ENCODE data around the gene STXBP5. TPM values are rescaled to one million over a fixed set of nuclear protein-coding genes. Genes with fewer than 3 reads are reported as not detected.
A peak's percentile ranks its signal among the peaks of the same experiment; 100 is the strongest.

Gene STXBP5
- total and polyA plus RNA-seq, 4 donors, result 1.9 to 8.9 (median 4.8) TPM

DNA sequence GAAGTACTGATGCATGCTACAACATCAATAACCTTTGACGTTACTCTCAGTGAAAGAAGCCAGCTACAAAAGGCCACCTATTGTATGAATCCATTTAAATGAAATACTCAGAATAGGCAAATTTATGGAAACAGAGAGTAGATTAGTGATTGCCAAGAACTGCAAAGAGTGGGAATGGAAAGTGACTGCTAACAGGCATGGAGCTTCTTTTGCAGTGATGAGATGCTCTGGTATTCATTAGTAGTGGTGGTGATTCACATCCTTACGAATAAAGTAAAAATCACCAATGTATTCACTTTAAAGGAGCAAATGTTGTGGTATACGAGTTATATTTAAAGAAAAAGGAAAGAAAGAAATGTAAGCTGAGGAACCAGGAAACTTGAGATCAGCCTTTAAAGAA, 177.5 kb downstream of the STXBP5 start:
- Histone ChIP-seq H3K36me3 (ENCODE audit: control insufficient read depth in 4 of 4, insufficient read depth in 3 of 4, low read depth in 1 of 4, low read length in 3 of 4) (peaks cover 0 to 7% (median 1%) of the 10 kb centered on the region in 4 donors), H3K9ac (ENCODE audit: low read depth in 1 of 2, low read length in 2 of 2) (no peak overlapping the region)
- TF ChIP-seq GABPA (IDR thresholded peaks at IDR 0.05 in 1 of 2, conservative IDR thresholded peaks at IDR 0.05 in 1 of 2) (no peak), JUND (IDR thresholded peaks at IDR 0.05) (no peak), NR2F2 (IDR thresholded peaks at IDR 0.05) (no peak), SP1 (IDR thresholded peaks at IDR 0.05) (no peak)
- TF ChIP-seq, protein P1, sequence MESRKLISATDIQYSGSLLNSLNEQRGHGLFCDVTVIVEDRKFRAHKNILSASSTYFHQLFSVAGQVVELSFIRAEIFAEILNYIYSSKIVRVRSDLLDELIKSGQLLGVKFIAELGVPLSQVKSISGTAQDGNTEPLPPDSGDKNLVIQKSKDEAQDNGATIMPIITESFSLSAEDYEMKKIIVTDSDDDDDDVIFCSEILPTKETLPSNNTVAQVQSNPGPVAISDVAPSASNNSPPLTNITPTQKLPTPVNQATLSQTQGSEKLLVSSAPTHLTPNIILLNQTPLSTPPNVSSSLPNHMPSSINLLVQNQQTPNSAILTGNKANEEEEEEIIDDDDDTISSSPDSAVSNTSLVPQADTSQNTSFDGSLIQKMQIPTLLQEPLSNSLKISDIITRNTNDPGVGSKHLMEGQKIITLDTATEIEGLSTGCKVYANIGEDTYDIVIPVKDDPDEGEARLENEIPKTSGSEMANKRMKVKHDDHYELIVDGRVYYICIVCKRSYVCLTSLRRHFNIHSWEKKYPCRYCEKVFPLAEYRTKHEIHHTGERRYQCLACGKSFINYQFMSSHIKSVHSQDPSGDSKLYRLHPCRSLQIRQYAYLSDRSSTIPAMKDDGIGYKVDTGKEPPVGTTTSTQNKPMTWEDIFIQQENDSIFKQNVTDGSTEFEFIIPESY (IDR thresholded peaks at IDR 0.05), result no peak

DNA sequence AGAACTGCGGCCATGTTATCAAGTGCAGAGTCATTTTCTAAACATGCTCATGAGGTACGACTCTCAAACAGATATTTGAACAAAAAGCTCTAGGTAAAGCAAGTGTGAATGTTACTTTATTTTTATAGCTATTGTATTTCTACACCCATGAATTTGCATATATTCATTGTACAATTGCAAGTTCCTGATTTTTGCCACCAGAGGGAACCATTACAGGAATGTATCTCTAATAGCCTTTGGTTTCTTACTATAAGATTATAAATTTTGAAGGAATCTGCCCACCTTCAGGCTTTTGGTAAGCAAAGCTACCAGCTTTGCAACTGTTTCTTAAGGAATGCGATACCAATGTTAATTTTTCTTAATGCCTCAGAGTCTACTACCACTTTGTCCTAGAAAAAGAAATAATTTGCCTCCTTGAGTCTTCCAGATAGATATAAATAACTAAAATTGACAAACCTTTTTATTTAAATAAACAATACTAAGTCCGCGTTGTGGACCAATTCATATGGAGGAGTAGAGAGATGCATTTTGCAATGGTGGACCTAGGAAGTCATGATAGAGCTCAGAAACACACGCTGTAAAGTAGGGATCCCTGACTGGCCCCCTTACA, 178.8 kb downstream of the STXBP5 start:
- no peaks in the 10 kb centered on the region for H3K9me3 ChIP-seq (ENCODE audit: control insufficient read depth in 4 of 4, low read length in 3 of 4)
- H3K27me3 ChIP-seq (ENCODE audit: control insufficient read depth in 4 of 4, insufficient read depth in 4 of 4, low read length in 3 of 4), result no peaks in the 10 kb centered on the region
- H3K36me3 ChIP-seq (ENCODE audit: control insufficient read depth in 4 of 4, insufficient read depth in 3 of 4, low read depth in 1 of 4, low read length in 3 of 4), result peaks cover 0 to 7% (median 1%) of the 10 kb centered on the region in 4 donors
- H3K4me3 ChIP-seq (ENCODE audit: low read depth in 1 of 3, low read length in 3 of 3), result no peak overlapping the region
- no peak for DNase-seq (ENCODE audit: low spot score)
- no peak overlapping the region for H3K9ac ChIP-seq (ENCODE audit: low read depth in 1 of 2, low read length in 2 of 2)
- 97% methylated on average over 6 of the region's 6 CpGs for WGBS
- TF ChIP-seq, protein P1 (IDR thresholded peaks at IDR 0.05), result no peak
- no peak for TF ChIP-seq SP1 (IDR thresholded peaks at IDR 0.05)
- TF ChIP-seq, protein P2, sequence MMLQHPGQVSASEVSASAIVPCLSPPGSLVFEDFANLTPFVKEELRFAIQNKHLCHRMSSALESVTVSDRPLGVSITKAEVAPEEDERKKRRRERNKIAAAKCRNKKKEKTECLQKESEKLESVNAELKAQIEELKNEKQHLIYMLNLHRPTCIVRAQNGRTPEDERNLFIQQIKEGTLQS (IDR thresholded peaks at IDR 0.05), result no peak
- no peak for TF ChIP-seq GABPA (IDR thresholded peaks at IDR 0.05 in 1 of 2, conservative IDR thresholded peaks at IDR 0.05 in 1 of 2)
- peak; percentile 27 to 46 for TF ChIP-seq RAD21 (IDR thresholded peaks at IDR 0.05)
- TF ChIP-seq, protein P3, sequence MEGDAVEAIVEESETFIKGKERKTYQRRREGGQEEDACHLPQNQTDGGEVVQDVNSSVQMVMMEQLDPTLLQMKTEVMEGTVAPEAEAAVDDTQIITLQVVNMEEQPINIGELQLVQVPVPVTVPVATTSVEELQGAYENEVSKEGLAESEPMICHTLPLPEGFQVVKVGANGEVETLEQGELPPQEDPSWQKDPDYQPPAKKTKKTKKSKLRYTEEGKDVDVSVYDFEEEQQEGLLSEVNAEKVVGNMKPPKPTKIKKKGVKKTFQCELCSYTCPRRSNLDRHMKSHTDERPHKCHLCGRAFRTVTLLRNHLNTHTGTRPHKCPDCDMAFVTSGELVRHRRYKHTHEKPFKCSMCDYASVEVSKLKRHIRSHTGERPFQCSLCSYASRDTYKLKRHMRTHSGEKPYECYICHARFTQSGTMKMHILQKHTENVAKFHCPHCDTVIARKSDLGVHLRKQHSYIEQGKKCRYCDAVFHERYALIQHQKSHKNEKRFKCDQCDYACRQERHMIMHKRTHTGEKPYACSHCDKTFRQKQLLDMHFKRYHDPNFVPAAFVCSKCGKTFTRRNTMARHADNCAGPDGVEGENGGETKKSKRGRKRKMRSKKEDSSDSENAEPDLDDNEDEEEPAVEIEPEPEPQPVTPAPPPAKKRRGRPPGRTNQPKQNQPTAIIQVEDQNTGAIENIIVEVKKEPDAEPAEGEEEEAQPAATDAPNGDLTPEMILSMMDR (IDR thresholded peaks at IDR 0.05; ENCODE audit: low read depth, low read length, missing input control), result peak; percentile 46
- no peaks in the 10 kb centered on the region for H3K4me1 ChIP-seq (ENCODE audit: control insufficient read depth in 4 of 4, insufficient read depth in 4 of 4, low read length in 3 of 4)
- no peak overlapping the region for H3K27ac ChIP-seq (ENCODE audit: low read depth in 1 of 2, low read length in 2 of 2)

More for the DNA sequence above, 177.5 kb downstream of the STXBP5 start:
- H3K27ac ChIP-seq (ENCODE audit: low read depth in 1 of 2, low read length in 2 of 2), result no peak overlapping the region
- H3K27me3 ChIP-seq (ENCODE audit: control insufficient read depth in 4 of 4, insufficient read depth in 4 of 4, low read length in 3 of 4), result no peaks in the 10 kb centered on the region
- 96% methylated on average over 3 of the region's 3 CpGs for WGBS
- no peak overlapping the region for H3K4me3 ChIP-seq (ENCODE audit: low read depth in 1 of 3, low read length in 3 of 3)
- no peak for DNase-seq (ENCODE audit: low spot score)
- H3K4me1 ChIP-seq (ENCODE audit: control insufficient read depth in 4 of 4, insufficient read depth in 4 of 4, low read length in 3 of 4), result no peaks in the 10 kb centered on the region
- H3K9me3 ChIP-seq (ENCODE audit: control insufficient read depth in 4 of 4, low read length in 3 of 4), result no peaks in the 10 kb centered on the region

DNA sequence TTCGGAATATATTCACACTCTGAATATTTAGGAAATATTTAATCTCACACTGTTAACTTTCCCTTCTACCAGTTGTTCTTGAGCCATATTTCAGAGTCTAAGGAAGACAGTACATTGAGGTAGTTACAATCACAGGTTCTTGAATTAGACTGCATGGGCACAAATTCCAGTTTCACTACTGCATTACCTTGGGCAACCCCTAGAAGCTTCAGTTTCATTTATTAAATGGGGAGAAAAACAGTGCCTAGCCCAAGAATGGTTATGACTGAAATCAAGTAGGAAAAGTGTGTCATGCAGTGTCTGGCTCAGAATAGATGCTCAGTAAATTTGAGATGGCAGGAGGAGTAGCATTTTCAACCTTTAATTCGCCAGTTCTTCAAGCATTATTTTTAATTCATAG, 179.8 kb downstream of the STXBP5 start:
- Histone ChIP-seq H3K4me1 (ENCODE audit: control insufficient read depth in 4 of 4, insufficient read depth in 4 of 4, low read length in 3 of 4) (no peaks in the 10 kb centered on the region), H3K4me3 (ENCODE audit: low read depth in 1 of 3, low read length in 3 of 3) (no peak overlapping the region), H3K9ac (ENCODE audit: low read depth in 1 of 2, low read length in 2 of 2) (no peak overlapping the region), H3K27me3 (ENCODE audit: control insufficient read depth in 4 of 4, insufficient read depth in 4 of 4, low read length in 3 of 4) (no peaks in the 10 kb centered on the region), H3K27ac (ENCODE audit: low read depth in 1 of 2, low read length in 2 of 2) (no peak overlapping the region), H3K36me3 (ENCODE audit: control insufficient read depth in 4 of 4, insufficient read depth in 3 of 4, low read depth in 1 of 4, low read length in 3 of 4) (peaks cover 0 to 4% (median 0%) of the 10 kb centered on the region in 4 donors), H3K9me3 (ENCODE audit: control insufficient read depth in 4 of 4, low read length in 3 of 4) (no peaks in the 10 kb centered on the region)
- 96% methylated on average over 2 of the region's 2 CpGs for WGBS
- no peak for DNase-seq (ENCODE audit: low spot score)
- TF ChIP-seq, protein P3 (IDR thresholded peaks at IDR 0.05; ENCODE audit: low read depth, low read length, missing input control), result no peak
- no peak for TF ChIP-seq HNF4G (IDR thresholded peaks at IDR 0.05)
- TF ChIP-seq SP1 (IDR thresholded peaks at IDR 0.05), result no peak
- TF ChIP-seq, protein P2 (IDR thresholded peaks at IDR 0.05), result no peak
- TF ChIP-seq EGR1 (IDR thresholded peaks at IDR 0.05; ENCODE audit: low read depth in 2 of 2), result no peak
- no peak for TF ChIP-seq RXRA (IDR thresholded peaks at IDR 0.05)
- TF ChIP-seq, protein P4, sequence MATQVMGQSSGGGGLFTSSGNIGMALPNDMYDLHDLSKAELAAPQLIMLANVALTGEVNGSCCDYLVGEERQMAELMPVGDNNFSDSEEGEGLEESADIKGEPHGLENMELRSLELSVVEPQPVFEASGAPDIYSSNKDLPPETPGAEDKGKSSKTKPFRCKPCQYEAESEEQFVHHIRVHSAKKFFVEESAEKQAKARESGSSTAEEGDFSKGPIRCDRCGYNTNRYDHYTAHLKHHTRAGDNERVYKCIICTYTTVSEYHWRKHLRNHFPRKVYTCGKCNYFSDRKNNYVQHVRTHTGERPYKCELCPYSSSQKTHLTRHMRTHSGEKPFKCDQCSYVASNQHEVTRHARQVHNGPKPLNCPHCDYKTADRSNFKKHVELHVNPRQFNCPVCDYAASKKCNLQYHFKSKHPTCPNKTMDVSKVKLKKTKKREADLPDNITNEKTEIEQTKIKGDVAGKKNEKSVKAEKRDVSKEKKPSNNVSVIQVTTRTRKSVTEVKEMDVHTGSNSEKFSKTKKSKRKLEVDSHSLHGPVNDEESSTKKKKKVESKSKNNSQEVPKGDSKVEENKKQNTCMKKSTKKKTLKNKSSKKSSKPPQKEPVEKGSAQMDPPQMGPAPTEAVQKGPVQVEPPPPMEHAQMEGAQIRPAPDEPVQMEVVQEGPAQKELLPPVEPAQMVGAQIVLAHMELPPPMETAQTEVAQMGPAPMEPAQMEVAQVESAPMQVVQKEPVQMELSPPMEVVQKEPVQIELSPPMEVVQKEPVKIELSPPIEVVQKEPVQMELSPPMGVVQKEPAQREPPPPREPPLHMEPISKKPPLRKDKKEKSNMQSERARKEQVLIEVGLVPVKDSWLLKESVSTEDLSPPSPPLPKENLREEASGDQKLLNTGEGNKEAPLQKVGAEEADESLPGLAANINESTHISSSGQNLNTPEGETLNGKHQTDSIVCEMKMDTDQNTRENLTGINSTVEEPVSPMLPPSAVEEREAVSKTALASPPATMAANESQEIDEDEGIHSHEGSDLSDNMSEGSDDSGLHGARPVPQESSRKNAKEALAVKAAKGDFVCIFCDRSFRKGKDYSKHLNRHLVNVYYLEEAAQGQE (IDR thresholded peaks at IDR 0.05), result no peak
- no peak for TF ChIP-seq YY1 (IDR thresholded peaks at IDR 0.05)

Measured in liver (tissue), 9 donors.